Measurements from ENCODE around the gene NDUFS1. TPM values are rescaled to one million over a fixed set of nuclear protein-coding genes. Genes with fewer than 3 reads are reported as not detected.

The NDUFS1 gene
- total RNA-seq, 1 experiment from 2014 or later: 100 TPM

- no TSS peak for BruUV-seq (replicated peaks)
- no peak overlapping the region for H3K4me3 Mint-ChIP-seq (ENCODE audit: unreplicated experiment)
- ChIA-PET CTCF (interaction anchor here (0.7 to 1.2 kb wide), 4 partner anchors 10 to 57 kb away, joined by 3 to 5 read pairs (median 4); a partner anchor contains a TSS), POLR2A (interaction anchor here (0.5 to 3.8 kb wide), 4 partner anchors 9 to 44 kb away, joined by 3 to 34 read pairs (median 4); partner anchors contain the start of genes EEF1B2 and NDUFS1)
- TF ChIP-seq CTCF (IDR thresholded peaks at IDR 0.05; ENCODE audit: unreplicated experiment): no peak
- H3K27me3 Mint-ChIP-seq (ENCODE audit: insufficient read depth, unreplicated experiment): no peaks in the 10 kb centered on the region
- intact Hi-C loops (cut with micrococcal nuclease): no loop called here
- no peak for DNase-seq (ENCODE audit: unreplicated experiment)
- no peaks in the 10 kb centered on the region for H3K9me3 Mint-ChIP-seq (ENCODE audit: unreplicated experiment)
- peaks cover 22% of the 10 kb centered on the region for H3K4me1 Mint-ChIP-seq (ENCODE audit: insufficient read depth, unreplicated experiment)
- H3K36me3 Mint-ChIP-seq (ENCODE audit: insufficient read depth, unreplicated experiment): peaks cover 19% of the 10 kb centered on the region
- no peak overlapping the region for H3K27ac Mint-ChIP-seq (ENCODE audit: low read depth, unreplicated experiment)
These were observed 44.1 kb upstream of the NDUFS1 start for GRCh38 chr2:206203331-206203730.

- intact Hi-C loops (cut with micrococcal nuclease): no loop called here
- Mint-ChIP-seq H3K4me1 (ENCODE audit: insufficient read depth, unreplicated experiment) (peaks cover 22% of the 10 kb centered on the region), H3K27ac (ENCODE audit: low read depth, unreplicated experiment) (no peak overlapping the region), H3K9me3 (ENCODE audit: unreplicated experiment) (no peaks in the 10 kb centered on the region), H3K27me3 (ENCODE audit: insufficient read depth, unreplicated experiment) (no peaks in the 10 kb centered on the region), H3K36me3 (ENCODE audit: insufficient read depth, unreplicated experiment) (peaks cover 19% of the 10 kb centered on the region), H3K4me3 (ENCODE audit: unreplicated experiment) (no peak overlapping the region)
- CTCF ChIA-PET: interaction anchor here (0.6 to 1.2 kb wide), 3 partner anchors 18 to 30 kb away, joined by 3 read pairs; no protein-coding TSS in a partner anchor
- DNase-seq (ENCODE audit: unreplicated experiment): no peak
- BruUV-seq (replicated peaks): no TSS peak
- TF ChIP-seq CTCF (IDR thresholded peaks at IDR 0.05; ENCODE audit: unreplicated experiment): no peak
- POLR2A ChIA-PET: interaction anchor here (3.8 kb wide), 1 partner anchor 10 kb away, joined by 34 read pairs; a partner anchor contains a TSS
These were observed 43.2 kb upstream of the NDUFS1 start for GRCh38 chr2:206202446-206202845.

GRCh38 chr2:206201075-206201848 lies 42.0 kb upstream of the NDUFS1 start:
- TF ChIP-seq CTCF (IDR thresholded peaks at IDR 0.05; ENCODE audit: unreplicated experiment): no peak
- ChIA-PET CTCF (interaction anchor here (0.7 to 1.3 kb wide), 4 partner anchors 12 to 36 kb away, joined by 3 to 4 read pairs (median 3); a partner anchor contains a TSS), POLR2A (interaction anchor here (2.0 to 3.8 kb wide), 3 partner anchors 11 to 41 kb away, joined by 4 to 34 read pairs (median 12); partner anchors contain the start of genes EEF1B2 and NDUFS1)
- no TSS peak for BruUV-seq (replicated peaks)
- Mint-ChIP-seq H3K27ac (ENCODE audit: low read depth, unreplicated experiment) (no peak overlapping the region), H3K9me3 (ENCODE audit: unreplicated experiment) (no peaks in the 10 kb centered on the region), H3K27me3 (ENCODE audit: insufficient read depth, unreplicated experiment) (no peaks in the 10 kb centered on the region), H3K36me3 (ENCODE audit: insufficient read depth, unreplicated experiment) (peaks cover 19% of the 10 kb centered on the region), H3K4me1 (ENCODE audit: insufficient read depth, unreplicated experiment) (peaks cover 22% of the 10 kb centered on the region), H3K4me3 (ENCODE audit: unreplicated experiment) (no peak overlapping the region)
- no peak for DNase-seq (ENCODE audit: unreplicated experiment)
- intact Hi-C loops (cut with micrococcal nuclease): no loop called here

- no peak for TF ChIP-seq CTCF (IDR thresholded peaks at IDR 0.05; ENCODE audit: unreplicated experiment)
- H3K27me3 Mint-ChIP-seq (ENCODE audit: insufficient read depth, unreplicated experiment): no peaks in the 10 kb centered on the region
- H3K27ac Mint-ChIP-seq (ENCODE audit: low read depth, unreplicated experiment): peak overlapping the region; percentile 18
- intact Hi-C loops (cut with micrococcal nuclease): no loop called here
- peaks cover 11% of the 10 kb centered on the region for H3K36me3 Mint-ChIP-seq (ENCODE audit: insufficient read depth, unreplicated experiment)
- H3K9me3 Mint-ChIP-seq (ENCODE audit: unreplicated experiment): no peaks in the 10 kb centered on the region
- H3K4me1 Mint-ChIP-seq (ENCODE audit: insufficient read depth, unreplicated experiment): peaks cover 27% of the 10 kb centered on the region
- ChIA-PET CTCF (no interaction called here), POLR2A (interaction anchor here (1.0 to 2.0 kb wide), 5 partner anchors 13 to 114 kb away, joined by 3 to 27 read pairs (median 7); a partner anchor contains a TSS)
- peak; percentile 40 for DNase-seq (ENCODE audit: unreplicated experiment)
- H3K4me3 Mint-ChIP-seq (ENCODE audit: unreplicated experiment): no peak overlapping the region
- BruUV-seq (replicated peaks): no TSS peak
These were observed 39.4 kb upstream of the NDUFS1 start for GRCh38 chr2:206198677-206199076.
